NCI-H2171 (cell line): Measurements from ENCODE around the gene BTBD9.
"Not testable (repeated sequence)": the region's sequence is repeated elsewhere in the genome, so short reads cannot be mapped to it uniquely, and the experiment has no call there.

Experiments
- DNase-seq: peaks from one replicate; lab custom pipeline; 2025; lab: John Stamatoyannopoulos, UW

Gene BTBD9

DNA sequence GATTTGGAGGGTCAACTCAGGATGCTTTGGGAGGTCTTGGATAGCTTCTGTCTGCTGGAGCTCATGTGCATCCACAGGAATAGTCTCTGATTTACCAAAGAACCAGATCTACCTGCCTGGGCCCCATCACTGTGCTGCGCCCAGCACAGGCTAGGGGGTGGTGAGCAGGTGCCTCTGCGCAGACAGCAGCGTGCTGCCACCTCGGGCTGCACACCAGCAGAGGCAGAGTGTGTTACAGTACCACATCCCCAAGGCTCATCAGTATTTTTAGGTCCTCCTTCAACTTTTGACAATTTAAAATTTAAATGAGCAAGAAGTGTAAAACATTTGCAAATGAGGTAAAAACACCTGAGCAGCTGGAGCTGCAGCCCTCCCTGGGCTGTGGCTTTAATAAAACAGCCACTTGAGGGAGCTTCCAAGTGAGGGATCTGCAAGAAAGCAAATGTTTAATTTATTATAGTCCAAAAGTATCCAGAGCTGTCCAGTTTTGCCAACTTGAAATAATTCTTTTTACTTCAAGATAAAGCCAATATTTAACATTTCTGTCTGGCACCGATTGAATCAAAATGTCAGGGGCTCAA lies 495.3 kb downstream of the BTBD9 start:
- no peak for DNase-seq

DNA sequence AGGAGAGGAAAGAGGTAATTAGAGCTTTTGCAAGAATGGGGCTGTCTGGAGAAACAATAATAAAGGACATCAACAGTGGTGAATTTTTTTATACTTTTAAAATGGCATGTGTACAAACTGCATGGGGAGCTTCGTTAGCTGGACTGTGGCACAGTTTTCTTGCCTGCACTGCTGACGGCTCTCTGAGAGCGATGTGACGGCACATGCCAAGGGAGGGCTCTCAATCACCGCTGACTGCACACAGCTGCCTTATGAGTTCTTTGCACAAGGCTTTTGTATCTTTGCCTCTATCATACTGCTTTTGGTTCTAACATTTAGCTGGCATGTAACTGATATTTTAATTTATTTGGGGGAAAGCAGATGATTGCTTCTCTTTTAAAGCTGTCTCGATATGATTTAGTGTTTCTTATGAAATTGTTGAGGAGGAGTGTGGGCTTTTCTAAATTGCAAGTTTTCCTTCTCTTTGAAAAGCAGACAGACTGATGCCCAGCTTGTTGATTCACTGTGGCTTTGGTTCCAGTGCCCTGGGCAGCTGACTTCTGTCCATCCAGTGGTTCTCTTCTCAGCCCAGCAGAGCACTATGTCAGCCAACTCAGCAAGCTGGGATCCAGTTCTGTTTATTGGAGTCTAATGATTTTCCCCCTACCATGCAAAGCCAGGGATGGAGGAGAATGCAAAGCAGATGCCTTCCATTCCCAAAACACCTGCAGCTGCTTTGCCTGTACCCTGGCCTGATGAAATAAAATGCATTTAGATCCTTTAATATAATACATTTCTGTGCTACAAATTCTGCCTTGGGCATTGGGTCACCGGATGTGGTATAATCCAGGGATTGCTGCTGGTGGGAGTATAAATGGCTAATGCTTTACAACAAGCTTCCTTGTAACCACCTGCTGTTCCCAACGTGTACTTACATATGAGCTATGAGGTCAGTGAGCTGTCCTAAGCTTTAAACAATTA lies 496.3 kb downstream of the BTBD9 start:
- no peak for DNase-seq

DNA sequence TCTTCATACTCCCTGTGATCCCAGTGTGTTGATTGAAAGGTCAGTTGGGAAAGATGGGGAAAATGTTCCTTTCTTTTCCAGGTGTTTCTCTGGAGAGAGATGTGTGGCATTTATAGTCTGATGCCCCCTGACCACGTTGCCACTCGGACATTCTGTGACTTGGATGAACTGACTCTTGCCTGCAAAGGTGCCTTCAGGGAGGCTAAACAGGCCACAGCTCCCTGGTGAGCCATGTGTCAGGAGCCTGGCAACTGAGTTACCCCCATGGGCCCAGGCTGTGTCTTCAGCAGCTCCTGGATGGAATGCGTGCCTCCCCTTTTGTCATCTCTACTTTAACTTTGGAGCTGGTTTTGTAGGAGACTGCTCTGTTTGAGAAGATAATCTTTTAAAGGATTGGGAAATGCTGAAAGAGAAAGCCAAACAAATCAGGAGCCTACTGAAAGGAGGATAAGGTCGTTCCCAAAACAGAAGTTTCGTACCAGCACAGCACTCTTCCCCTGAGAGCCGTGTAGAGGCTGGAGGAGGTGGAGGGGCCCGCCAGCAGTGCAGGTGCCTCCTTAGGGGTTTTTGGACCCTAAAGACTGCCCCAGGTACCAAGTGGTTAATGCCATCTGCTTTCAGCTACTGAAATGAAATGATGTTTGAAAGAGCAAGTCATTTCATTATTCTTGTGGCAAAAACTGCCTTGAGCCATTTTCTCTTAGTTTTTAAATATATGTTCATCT lies 497.4 kb downstream of the BTBD9 start:
- DNase-seq = no peak

DNA sequence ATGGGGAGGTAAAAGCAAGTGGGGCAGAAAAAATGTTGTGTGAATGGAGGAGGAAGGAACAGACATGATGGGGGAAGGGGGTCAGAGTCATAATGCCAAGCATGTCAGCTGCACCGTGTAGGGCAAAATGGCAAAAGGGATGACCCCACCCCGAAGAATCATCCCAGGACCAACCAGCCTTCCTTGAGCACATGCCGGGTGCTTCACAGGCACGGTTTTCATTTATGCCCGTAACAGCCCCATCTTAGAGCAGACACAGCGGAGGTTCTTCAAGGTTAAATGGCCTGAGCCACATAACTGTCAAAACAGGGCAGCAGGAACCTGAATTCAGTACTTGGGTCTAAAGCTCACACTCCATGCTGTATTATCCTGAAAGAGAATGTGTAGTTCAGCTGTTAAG lies 498.0 kb downstream of the BTBD9 start:
- DNase-seq = no peak

DNA sequence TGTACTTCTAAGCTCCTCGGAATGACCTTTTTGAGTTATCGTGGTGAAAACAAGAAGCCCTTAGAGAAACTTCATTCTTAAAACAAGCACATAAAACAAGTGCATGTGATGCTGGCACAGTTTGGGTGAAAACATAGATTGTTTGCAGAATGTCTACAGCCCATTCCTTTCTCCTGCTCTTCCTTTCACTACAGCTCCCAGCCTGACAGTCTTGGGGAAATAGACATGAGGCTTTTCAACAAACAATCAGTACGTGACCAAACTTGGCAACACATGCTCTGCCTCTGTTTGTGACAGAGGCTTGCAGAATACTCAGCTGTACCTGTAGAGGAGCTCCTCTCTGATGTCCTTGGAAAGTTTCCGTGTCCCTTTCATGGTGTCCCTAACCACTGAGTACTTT lies 498.6 kb downstream of the BTBD9 start:
- DNase-seq = no peak

DNA sequence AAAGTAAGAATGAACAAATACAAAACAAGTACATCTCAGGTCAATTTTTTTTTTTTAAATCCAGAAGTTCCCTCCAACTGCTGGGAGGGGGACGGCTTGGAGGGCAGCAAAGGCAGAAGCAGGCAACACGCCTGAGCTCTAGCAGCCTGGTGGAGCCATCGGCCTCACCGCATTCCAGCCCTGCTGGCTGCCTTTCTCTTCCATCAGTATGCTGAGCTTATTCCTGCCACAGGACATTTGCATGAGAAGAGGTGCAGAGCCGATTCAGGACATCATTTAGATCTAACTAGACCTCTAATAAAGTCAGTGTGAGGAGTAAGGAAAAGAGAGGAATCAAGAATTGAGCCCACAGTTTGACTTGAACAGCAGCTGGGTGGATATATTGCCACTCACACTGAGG lies 501.4 kb downstream of the BTBD9 start:
- DNase-seq = no peak

DNA sequence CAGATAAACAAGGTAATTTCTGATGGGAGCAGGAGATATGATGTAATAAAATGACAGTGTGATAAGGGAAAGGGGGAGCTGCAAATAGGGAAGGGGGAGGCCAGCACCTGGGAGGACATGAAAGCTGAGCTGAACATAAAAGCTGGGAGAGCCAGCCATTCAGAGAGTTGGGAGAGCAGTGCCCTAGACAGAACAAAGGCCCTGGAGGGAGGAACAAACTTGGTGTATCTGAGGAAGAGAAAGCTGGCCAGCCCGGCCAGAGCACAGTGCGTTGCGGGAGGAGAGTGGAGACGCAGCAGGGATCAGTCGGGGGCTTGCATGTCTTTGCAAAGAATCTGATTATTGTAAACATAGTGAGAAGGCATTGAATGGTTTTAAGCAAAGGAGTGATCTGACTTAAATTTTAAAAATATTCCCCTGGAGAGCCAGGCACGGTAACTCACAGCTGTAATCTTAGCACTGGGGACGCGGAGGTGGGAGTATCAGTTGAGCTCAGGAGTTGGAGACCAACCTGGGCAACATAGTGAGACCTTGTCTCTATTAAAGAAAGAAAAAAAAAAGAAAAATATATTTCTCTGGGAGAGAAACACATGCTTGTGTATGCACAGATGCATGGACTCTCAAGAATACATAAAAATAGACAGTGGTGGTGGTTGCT lies 502.0 kb downstream of the BTBD9 start:
- no peak for DNase-seq

DNA sequence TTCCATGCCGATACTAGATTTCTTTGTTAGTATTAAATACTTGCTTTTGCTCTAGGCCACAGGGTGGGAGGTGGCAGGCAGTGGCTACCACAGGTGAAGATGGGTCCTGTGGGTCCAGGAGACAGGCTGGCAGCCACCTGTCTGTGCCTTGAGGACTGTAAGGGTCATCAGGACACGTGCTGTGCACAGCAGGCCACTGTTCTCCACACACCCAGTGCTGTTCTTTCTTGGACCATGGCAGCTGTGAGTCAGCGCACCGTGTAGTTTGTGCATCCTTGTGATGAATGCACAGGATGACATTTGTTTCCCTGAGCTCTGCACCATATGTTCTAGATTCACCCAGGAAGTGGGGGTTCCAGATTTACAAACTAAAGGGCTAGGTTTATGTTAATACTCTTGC lies 503.2 kb downstream of the BTBD9 start:
- DNase-seq = no peak

DNA sequence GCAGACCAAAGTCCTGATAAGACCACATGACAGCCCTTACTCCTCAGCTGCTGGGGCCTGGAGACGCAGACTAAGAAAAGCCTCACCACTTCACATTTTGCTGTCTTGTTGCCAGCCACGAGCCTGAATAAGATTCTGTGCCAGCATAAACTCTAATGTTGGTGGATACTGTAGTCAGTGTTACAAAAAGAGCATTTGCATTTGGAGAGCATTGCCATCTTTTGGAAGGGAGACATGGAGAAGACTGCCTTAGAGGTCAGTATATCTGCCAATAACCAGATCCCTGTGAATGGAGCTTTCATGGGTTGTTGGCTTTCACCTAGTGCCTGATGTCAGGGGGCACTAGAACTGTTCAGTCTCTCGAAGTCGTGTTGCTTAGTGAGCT lies 505.0 kb downstream of the BTBD9 start:
- no peak for DNase-seq

DNA sequence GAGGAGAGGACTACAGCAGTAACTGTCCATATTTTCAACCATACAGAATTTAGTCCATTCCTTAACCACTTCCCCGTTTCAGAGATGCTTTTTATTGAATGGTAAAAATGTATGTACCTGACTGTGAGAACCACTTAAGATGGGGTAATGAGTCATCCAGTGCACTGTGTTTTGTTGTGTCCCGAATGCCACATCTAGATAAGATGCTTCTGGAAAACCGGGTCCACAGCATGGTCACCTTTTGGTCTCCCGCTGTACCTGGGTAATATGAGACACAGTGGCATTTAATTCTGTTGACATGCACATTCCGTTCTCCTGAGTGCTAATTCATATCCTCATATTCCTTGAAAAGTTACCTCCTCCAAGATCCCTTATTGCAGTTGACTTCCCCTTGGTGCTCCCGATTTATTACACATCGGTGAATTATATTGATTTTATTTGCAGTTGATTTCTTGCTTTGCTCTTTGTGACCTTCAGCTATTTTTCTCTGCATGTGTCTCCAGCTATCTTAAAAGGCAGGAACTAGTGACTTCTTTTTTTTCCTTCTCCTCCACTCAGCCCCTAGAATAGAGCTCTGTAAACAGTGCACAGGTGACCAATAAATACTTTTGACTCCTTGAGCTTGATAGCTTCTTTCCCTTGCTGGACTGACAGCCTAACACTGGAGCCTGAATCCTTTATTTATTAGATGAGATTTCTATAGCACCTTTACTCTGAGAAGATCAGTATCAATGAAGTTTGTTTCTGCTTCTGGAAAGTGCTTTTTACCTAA lies 505.6 kb downstream of the BTBD9 start:
- DNase-seq = no peak

DNA sequence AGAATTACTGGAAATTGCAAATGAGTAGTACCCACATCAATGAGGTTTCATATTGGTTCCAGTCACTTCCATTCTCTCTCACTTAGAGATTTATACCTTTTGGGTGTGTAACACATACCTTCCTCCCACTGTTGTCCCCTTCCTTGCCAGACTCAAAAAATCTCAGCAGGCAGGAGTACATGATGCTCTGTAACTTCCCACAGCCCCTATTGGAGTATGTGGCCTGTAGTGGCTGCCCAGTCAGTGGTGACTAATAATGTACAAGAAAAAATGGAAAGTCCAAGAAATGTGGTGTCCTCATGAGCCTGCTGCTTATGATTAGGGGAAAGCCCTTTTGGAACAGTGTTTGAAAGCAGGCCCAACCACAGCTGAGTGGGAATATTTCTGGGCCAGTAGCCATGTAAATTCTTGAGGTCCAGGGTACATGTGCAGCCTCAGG lies 508.2 kb downstream of the BTBD9 start:
- no peak for DNase-seq

DNA sequence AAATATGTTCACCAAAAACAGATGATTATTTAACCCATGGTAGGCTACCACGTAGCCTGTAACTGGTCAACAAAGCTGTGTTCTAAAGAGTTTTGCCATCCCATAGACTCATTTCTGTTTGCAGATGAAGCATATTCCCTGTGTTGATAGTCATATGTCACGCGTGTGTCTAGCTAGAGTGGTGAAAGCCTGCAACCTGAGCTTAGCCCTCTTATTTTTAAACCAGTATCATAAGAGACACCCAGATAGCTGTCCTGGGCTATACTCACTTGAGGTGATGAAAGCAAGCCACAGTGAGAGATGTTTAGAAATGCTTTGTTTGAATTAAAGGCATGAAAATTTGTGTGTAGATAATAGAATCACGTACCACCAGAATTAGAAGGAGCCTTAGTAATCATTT lies 512.4 kb downstream of the BTBD9 start:
- DNase-seq = no peak

DNA sequence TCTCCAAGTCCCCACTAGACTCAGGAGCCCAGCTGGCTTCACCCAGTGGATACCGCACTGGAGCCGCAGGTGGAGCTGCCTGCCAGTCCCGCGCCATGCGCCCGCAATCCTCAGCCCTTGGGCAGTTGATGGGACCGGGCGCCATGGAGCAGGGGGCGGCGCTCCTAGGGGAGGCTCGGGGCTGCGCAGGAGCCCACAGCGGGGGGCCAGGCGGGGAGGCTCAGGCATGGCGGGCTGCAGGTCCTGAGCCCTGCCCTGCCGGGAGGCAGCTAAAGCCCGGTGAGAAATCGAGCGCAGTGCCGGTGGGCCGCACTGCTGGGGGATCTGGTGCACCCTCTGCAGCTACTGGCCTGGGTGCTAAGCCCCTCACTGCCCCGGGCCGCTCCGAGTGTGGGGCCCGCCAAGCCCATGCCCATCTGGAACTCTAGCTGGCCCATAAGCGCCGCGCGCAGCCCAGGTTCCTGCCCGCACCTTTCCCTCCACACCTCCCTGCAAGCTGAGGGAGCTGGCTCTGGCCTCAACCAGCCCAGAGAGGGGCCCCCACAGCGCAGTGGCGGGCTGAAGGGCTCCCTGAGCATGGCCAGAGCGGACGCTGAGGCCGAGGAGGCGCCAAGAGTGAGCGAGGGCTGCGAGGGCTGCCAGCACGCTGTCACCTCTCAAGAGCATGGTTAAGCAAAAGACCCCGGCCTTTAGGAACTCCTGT lies 515.4 kb downstream of the BTBD9 start:
- DNase-seq = not testable (repeated sequence)

DNA sequence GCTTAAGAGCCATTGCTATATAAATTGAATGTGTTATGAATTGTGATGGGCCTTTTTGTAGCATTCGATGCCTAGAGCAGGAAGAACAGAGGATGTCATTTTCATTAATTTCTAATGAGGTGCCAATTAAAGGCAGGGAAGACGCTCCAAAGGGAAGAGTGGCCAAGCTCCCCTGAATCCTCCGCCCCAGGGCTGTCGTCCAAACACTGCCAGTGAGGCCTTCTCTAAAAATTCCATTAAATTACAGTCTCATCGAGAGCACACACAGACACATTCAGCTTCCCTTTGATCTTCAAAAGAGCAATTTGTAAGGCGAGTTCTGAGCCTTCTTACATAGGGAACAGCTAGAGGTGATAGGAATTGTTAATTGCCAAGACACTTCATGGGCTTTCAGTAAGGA lies 520.2 kb downstream of the BTBD9 start:
- DNase-seq = no peak

DNA sequence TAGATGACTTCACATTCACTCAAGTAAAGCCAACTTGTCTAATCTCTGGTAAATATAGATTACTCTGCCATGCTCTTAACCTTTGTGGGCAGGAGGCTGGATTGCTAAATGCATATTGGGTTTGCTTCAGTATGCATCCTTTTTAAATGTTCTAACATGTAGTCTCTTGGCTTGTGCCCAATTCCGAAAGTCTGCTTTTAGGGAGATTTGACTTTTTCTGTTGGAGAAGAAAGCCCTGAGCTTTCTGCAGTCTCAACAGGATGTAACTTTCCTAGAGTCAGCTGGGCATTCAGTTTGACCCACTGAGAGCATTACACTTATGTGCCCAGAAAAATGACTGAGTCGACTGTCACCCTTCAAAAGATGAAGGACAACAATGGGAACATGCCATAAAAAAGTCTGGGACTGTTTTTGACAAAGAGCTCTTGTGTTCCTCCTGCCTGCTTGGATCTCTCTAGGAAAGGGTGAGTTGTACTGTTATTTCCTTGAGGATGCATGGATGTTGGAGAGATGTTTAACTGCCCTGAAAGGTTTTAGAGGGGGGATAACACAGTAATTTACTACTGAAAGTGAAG lies 520.9 kb downstream of the BTBD9 start:
- no peak for DNase-seq
